ENCODE data around the gene FLNB. TPM values are rescaled to one million over a fixed set of nuclear protein-coding genes. Genes with fewer than 3 reads are reported as not detected.

The FLNB gene
- total and polyA plus RNA-seq, 9 of the 15 experiments (the other 6 are each of a cell fraction or from before 2014, with no cell fraction given) = 9.4 to 48.1 (median 25.6) TPM

DNA sequence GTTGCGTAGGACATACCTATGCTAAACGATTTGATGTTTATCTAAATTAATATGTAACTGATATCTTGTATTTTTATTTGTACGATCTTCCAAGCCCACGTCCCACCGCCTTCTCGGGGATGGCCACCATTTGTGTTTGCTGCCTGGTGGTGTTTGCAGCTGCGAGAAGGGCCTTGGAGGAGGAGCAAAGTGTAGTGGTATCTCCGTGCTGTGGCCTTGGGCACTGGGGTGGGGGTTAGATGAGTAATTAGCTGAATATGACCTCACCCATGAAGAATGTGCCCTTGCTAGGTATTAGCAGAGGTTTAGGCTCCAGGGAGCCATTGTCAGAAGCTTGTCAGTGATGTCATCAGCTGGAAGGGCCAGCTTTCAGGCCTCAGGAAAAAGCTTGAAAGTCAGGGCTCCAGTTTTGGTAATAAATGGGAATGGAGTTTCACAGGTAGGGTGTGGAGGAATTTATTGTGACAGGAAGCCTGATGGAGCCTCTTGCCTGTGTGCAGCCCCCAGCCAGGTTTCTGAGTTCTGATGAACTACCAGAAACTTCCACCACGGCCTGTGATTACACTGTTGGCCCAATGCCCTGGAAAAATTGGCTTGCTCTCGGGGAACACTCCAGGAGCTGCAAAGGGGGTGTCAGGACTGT is 41.0 kb downstream of the FLNB start (continued):
- TF ChIP-seq TRIM28 (IDR thresholded peaks at IDR 0.05) = no peak
- no peak for TF ChIP-seq HNRNPUL1 (IDR thresholded peaks at IDR 0.05; ENCODE audit: low read length)
- peak; percentile 29; the same call in 1 of the 2 replicates for TF ChIP-seq TEAD4 (IDR thresholded peaks at IDR 0.05; ENCODE audit: low read length)
- TF ChIP-seq TEAD4 (CRISPR knock-in tag; IDR thresholded peaks at IDR 0.05; ENCODE audit: borderline replicate concordance) = no peak
- TF ChIP-seq SREBF2 (CRISPR knock-in tag; IDR thresholded peaks at IDR 0.05) = no peak
- TF ChIP-seq WHSC1 (IDR thresholded peaks at IDR 0.05; ENCODE audit: low read length) = no peak
- TF ChIP-seq ZKSCAN1 (IDR thresholded peaks at IDR 0.05; ENCODE audit: low read depth, low read length) = no peak
- TF ChIP-seq CBFB (CRISPR knock-in tag; IDR thresholded peaks at IDR 0.05) = no peak
- 0 out of 2 replicates have a peak, but pooled peaks have one; percentile 8 for TF ChIP-seq NFIC (IDR thresholded peaks at IDR 0.05)
- peak; percentile 82 for TF ChIP-seq FOSL1 (tag; conservative IDR thresholded peaks at IDR 0.05)
- no peak for TF ChIP-seq ATF1 (CRISPR knock-in tag; IDR thresholded peaks at IDR 0.05)
- peak; percentile 31; the same call in 1 of the 2 replicates for TF ChIP-seq ATF1 (tag; IDR thresholded peaks at IDR 0.05)
- TF ChIP-seq, protein P1, sequence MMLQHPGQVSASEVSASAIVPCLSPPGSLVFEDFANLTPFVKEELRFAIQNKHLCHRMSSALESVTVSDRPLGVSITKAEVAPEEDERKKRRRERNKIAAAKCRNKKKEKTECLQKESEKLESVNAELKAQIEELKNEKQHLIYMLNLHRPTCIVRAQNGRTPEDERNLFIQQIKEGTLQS (IDR thresholded peaks at IDR 0.05) = peak; percentile 95
- TF ChIP-seq, protein P1 (CRISPR knock-in tag; conservative IDR thresholded peaks at IDR 0.05) = no peak
- TF ChIP-seq EP300 (IDR thresholded peaks at IDR 0.05; ENCODE audit: low read length) = no peak
- TF ChIP-seq JUN (IDR thresholded peaks at IDR 0.05; ENCODE audit: borderline replicate concordance, low read depth, low read length) = peak; percentile 95
- no peak for TF ChIP-seq JUN (CRISPR knock-in tag; IDR thresholded peaks at IDR 0.05; ENCODE audit: borderline replicate concordance)
- 0 out of 2 replicates have a peak, but pooled peaks have one; percentile 15 for TF ChIP-seq DPF2 (IDR thresholded peaks at IDR 0.05)
- TF ChIP-seq, protein P2, sequence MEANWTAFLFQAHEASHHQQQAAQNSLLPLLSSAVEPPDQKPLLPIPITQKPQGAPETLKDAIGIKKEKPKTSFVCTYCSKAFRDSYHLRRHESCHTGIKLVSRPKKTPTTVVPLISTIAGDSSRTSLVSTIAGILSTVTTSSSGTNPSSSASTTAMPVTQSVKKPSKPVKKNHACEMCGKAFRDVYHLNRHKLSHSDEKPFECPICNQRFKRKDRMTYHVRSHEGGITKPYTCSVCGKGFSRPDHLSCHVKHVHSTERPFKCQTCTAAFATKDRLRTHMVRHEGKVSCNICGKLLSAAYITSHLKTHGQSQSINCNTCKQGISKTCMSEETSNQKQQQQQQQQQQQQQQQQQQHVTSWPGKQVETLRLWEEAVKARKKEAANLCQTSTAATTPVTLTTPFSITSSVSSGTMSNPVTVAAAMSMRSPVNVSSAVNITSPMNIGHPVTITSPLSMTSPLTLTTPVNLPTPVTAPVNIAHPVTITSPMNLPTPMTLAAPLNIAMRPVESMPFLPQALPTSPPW (CRISPR knock-in tag; IDR thresholded peaks at IDR 0.05) = peak; percentile 55
- no peak for TF ChIP-seq ZNF146 (CRISPR knock-in tag; IDR thresholded peaks at IDR 0.05; ENCODE audit: unreplicated experiment)
- TF ChIP-seq SMARCA4 (IDR thresholded peaks at IDR 0.05) = peak; percentile 54; the same call in 1 of the 2 replicates
- no peak for TF ChIP-seq SOX6 (IDR thresholded peaks at IDR 0.05)
- no peak for TF ChIP-seq BDP1 (IDR thresholded peaks at IDR 0.05; ENCODE audit: insufficient read depth, insufficient read length)
- TF ChIP-seq KLF1 (tag; IDR thresholded peaks at IDR 0.05) = no peak
- TF ChIP-seq ARID1B (IDR thresholded peaks at IDR 0.05) = peak; percentile 39; the same call in 1 of the 2 replicates
- TF ChIP-seq KAT2B (IDR thresholded peaks at IDR 0.05; ENCODE audit: low read depth, low read length) = no peak
- no peak for TF ChIP-seq ZC3H4 (CRISPR knock-in tag; IDR thresholded peaks at IDR 0.05; ENCODE audit: borderline replicate concordance)
- TF ChIP-seq, protein P3, sequence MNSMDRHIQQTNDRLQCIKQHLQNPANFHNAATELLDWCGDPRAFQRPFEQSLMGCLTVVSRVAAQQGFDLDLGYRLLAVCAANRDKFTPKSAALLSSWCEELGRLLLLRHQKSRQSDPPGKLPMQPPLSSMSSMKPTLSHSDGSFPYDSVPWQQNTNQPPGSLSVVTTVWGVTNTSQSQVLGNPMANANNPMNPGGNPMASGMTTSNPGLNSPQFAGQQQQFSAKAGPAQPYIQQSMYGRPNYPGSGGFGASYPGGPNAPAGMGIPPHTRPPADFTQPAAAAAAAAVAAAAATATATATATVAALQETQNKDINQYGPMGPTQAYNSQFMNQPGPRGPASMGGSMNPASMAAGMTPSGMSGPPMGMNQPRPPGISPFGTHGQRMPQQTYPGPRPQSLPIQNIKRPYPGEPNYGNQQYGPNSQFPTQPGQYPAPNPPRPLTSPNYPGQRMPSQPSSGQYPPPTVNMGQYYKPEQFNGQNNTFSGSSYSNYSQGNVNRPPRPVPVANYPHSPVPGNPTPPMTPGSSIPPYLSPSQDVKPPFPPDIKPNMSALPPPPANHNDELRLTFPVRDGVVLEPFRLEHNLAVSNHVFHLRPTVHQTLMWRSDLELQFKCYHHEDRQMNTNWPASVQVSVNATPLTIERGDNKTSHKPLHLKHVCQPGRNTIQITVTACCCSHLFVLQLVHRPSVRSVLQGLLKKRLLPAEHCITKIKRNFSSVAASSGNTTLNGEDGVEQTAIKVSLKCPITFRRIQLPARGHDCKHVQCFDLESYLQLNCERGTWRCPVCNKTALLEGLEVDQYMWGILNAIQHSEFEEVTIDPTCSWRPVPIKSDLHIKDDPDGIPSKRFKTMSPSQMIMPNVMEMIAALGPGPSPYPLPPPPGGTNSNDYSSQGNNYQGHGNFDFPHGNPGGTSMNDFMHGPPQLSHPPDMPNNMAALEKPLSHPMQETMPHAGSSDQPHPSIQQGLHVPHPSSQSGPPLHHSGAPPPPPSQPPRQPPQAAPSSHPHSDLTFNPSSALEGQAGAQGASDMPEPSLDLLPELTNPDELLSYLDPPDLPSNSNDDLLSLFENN (IDR thresholded peaks at IDR 0.05; ENCODE audit: low read depth in 2 of 2, low read length in 2 of 2) = no peak

All from K562 (cell line).